Measurements from ENCODE around the gene WNK3.

The WNK3 gene

GRCh38 chrX:54238588-54238987, 119.3 kb downstream of the WNK3 start:
- no peak for DNase-seq (ENCODE audit: low spot score)

DNA sequence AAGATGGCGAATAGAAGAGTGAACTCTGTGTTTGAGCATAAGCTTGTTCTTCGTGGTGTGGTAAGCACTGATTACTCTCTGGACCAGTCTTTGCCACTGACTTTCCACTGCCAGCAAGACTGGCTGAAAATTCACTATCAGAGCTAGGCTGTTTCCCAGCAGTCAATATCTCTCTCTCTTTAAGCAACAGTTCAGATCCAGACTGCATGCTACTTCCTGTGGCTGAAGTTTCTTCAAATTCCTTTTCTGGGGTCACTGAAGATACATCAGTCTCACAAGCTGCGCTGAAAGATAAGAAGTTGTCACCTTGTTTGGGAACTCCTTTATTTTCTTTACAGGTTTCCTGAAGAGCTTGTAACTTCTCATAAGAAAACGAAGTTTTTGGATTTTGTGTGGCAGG, 120.8 kb downstream of the WNK3 start:
- DNase-seq (ENCODE audit: low spot score): no peak

DNA sequence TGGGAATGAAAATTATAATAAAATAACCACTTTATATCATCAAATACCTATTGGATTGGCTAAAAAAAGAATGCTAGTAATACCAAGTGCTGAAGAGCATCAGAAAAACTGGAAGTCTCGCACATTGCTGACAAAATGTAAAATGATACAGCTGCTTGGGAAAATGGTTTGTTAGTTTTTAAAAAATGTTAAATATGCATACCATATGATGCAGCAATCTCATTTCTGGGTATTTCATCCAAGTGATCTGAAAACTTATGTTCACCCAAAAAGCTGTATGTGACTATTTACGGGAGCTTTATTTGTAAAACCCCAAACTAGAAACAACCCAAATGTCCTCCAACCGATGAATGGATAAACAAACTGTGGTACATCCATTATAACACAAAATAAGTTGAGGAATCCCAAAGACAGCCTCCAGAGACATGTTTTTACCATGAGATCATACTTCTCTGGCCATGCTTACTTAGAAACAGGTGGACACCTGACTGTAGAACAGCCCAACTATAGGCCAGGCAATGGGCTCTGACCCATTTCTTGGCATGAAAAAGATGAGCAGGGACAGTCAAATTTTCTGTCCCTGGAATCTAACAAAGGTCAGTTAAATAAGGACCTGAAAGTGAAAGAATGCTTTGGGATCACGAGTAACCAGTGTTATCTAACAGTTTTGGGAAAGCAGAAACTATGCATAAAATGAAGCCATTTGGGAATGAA, 127.3 kb downstream of the WNK3 start:
- DNase-seq (ENCODE audit: low spot score): no peak

DNA sequence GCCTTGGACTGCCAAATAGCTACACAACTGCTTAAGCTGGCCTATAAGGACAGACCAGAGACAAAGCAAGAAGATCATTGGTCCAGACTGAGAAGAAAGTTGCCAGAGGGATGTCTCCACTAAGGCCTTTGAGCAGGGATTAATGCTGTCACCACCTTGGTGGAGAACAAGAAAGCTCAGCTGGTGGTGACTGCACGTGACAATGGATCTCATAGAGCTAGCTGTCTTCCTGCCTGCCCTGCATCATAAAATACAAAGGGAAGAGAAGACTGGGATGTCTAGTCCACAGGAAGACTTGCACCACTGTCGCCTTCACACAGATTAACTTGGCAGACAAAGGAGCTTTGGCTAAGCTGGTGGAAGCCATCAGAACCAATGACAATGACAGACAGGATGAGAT, 134.3 kb downstream of the WNK3 start:
- no peak for DNase-seq (ENCODE audit: low spot score)

- DNase-seq (ENCODE audit: low spot score): no peak
Measured at GRCh38 chrX:54213603-54214002, 144.2 kb downstream of the WNK3 start.

DNA sequence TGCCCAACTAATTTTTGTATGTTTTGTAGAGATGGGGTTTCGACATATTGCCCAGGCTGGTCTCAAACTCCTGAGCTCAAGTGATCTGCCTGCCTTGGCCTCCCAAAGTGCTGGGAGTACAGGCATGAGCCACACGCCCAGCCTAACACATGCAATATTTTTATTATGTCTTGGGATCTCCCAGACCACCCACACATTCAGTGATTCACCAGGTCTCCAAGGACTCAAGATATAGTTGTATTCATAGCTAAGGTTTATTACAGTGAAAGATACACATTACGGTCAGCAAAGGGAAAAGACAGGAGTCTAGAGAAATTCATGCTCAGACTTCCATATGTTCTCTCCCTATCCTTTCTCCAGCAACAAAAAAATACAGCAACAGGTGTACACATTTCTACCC, 149.3 kb downstream of the WNK3 start:
- peak; percentile 26 for DNase-seq (ENCODE audit: low spot score)

DNA sequence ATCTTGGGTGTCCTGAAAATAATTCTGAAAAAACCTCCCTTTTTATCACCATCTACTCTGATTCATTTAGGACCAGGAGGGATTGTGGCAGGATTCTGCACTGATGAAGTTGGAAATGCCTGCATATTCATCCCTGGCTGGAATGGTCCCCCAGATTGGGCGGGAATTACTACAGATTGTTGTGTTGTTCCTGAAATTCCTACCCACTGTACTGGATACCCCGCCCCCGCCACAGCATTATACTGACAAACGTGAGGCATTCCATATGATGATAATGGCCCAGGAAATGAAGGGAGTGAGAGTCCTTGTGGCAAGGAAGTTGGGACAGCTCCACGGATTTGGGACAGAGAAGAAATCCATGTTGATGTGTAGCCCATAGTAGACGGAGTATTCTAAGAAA, 159.6 kb downstream of the WNK3 start:
- DNase-seq (ENCODE audit: low spot score): no peak

GRCh38 chrX:54194982-54195588, 162.8 kb downstream of the WNK3 start:
- DNase-seq (ENCODE audit: low spot score): no peak

GRCh38 chrX:54193085-54193821, 164.6 kb downstream of the WNK3 start:
- DNase-seq (ENCODE audit: low spot score): no peak

DNA sequence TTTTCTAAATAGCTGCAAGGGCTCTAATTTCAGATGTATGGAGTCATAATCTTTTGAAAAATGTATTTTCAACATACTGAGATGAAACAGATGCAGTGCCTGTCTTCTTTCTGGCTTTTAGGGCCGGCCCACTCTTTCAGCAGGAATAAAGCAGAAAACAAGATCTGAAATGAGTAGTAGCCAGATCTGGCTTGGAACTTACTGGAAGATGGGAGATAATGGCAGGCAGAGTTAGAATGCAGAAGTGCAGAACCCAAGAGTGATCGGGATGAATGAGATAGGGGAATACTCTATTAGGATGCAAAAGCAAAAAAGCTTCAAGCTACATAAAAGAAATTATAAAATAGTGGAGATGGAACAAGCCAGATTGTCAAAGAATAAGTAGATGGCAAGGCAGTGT, 173.4 kb downstream of the WNK3 start:
- DNase-seq (ENCODE audit: low spot score): no peak

DNA sequence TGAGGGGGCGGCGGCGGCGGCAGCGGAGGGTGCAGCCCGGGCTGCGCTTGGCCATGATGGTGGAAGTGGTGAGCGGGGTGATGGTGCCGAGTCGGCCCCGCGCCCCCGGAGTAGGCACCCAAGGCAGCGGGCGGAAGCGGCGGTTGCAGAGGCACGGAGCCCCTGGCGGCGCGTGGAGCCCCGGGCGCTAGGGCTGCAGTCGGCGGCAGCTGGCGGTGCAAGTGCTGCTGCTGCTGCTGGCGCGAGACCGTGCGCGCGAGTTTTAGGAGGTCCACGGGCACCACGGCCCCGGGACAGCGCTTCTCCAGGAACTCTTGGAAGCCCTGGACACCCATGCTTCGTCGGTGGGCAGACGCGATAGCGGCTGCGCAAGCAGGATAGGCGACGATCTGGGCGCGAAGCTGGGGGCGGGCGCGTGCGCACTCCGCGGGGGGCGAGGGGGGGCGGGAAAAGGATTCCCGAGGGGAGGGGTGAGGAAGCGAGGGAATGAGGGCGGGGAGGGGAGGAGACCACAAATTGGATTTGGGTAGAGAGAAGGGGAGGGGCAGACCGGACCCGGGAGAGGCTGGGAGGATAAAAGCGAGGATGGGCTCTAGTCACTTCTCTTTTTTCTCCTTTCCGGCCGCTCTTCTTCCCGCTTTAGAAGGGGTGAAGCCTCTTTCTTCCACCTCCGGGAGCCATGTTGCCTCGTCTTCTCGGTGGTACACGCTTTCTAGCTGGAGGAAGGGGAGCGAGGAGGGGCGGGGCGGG, 174.8 kb downstream of the WNK3 start, which contains the start of gene FAM120C:
FAM120C (minus strand) TSS at position 391 of the 750 bp plus-strand sequence; CDS start at position 335, 56 bp downstream.
- peak; percentile 90 for DNase-seq (ENCODE audit: low spot score)

- DNase-seq (ENCODE audit: low spot score): peak; percentile 11
Measured at GRCh38 chrX:54182194-54182863, 175.5 kb downstream of the WNK3 start.

GRCh38 chrX:54181202-54181953, 176.5 kb downstream of the WNK3 start:
- DNase-seq (ENCODE audit: low spot score): no peak

- DNase-seq (ENCODE audit: low spot score): no peak
Measured at GRCh38 chrX:54180403-54180802, 177.4 kb downstream of the WNK3 start.

- DNase-seq (ENCODE audit: low spot score): peak; percentile 70
Measured at GRCh38 chrX:54178100-54178940, 179.5 kb downstream of the WNK3 start.

- DNase-seq (ENCODE audit: low spot score): no peak
Measured at GRCh38 chrX:54177306-54177705, 180.5 kb downstream of the WNK3 start.

DNA sequence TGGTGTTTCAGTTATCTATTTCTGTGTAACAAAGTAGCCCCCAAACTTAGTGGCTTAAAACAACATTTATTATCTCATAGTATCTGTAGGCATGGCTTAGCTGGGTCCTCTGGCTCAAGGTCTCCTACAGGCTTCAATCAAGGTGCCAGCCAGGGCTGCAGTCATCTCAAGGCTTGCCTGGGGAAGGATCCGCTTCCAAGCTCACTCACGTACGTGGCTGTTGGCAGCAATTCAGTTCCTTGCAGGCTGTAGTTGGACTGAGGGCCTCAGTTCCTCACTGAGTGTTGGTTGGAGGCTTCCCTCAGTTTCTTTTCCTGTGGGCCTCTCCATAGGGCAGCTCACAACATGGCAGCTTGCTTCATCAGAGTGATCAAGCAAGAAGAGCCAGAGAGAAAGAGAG, 184.1 kb downstream of the WNK3 start:
- DNase-seq (ENCODE audit: low spot score): no peak

DNA sequence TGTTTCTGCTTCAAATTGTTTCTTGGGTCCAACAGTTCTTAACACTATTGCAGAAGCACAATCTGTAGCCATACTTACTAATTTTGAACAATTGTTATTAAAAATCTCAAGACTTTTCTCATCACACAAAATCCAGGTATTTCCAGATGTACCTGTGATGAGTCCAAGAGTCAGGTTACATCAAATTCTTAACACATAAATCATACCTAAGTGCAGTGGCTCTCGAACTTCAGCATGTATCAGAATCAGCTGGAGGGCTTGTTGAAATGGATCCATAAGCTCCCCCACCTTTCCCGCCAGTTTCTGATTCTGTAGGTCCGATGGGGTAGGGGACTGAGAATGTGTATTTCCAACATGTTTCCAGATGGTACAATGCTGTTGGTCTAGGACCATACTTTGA, 185.4 kb downstream of the WNK3 start:
- DNase-seq (ENCODE audit: low spot score): no peak

GRCh38 chrX:54171527-54172250, 186.2 kb downstream of the WNK3 start:
- DNase-seq (ENCODE audit: low spot score): no peak

GRCh38 chrX:54171091-54171490, 186.8 kb downstream of the WNK3 start:
- no peak for DNase-seq (ENCODE audit: low spot score)
